ENCODE measurements around the gene SPINK4. TPM values are rescaled to one million over a fixed set of nuclear protein-coding genes. Genes with fewer than 3 reads are reported as not detected.

SPINK4 gene
- total and polyA plus RNA-seq, 4 donors: 0.70 TPM; not detected in 3

DNA sequence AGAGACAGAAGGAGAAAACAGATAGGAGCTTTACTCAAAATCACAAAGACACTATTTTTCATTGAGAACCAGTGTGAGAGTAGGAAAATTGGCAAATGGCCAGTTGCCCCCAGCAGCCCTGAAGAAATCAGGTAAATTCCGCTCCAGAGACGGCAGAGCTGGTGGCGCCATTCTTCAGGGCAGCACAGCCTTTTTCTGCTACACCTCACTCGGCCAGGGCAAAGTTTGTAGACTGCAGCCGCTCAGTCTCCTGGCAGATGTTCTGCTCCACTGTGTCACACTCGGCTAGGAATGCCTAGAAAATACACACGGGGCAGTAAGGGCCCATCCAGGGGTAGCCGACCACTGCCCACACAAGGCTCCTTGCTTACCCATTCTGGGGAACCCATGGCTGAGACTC, 15.0 kb downstream of the SPINK4 start:
- Histone ChIP-seq H3K9me3 (ENCODE audit: control insufficient read depth in 4 of 4, low read length in 3 of 4) (no peaks in the 10 kb centered on the region), H3K9ac (ENCODE audit: low read depth in 1 of 2, low read length in 2 of 2) (no peak overlapping the region), H3K27ac (ENCODE audit: low read depth in 1 of 2, low read length in 2 of 2) (no peak overlapping the region), H3K4me1 (ENCODE audit: control insufficient read depth in 4 of 4, insufficient read depth in 4 of 4, low read length in 3 of 4) (no peaks in the 10 kb centered on the region), H3K36me3 (ENCODE audit: control insufficient read depth in 4 of 4, insufficient read depth in 3 of 4, low read depth in 1 of 4, low read length in 3 of 4) (peaks cover 9 to 66% (median 50%) of the 10 kb centered on the region in 4 donors), H3K27me3 (ENCODE audit: control insufficient read depth in 4 of 4, insufficient read depth in 4 of 4, low read length in 3 of 4) (no peaks in the 10 kb centered on the region), H3K4me3 (ENCODE audit: low read depth in 1 of 3, low read length in 3 of 3) (no peak overlapping the region)
- no peak for DNase-seq (ENCODE audit: low spot score)
- TF ChIP-seq RAD21 (IDR thresholded peaks at IDR 0.05): no peak
- TF ChIP-seq, protein P1, sequence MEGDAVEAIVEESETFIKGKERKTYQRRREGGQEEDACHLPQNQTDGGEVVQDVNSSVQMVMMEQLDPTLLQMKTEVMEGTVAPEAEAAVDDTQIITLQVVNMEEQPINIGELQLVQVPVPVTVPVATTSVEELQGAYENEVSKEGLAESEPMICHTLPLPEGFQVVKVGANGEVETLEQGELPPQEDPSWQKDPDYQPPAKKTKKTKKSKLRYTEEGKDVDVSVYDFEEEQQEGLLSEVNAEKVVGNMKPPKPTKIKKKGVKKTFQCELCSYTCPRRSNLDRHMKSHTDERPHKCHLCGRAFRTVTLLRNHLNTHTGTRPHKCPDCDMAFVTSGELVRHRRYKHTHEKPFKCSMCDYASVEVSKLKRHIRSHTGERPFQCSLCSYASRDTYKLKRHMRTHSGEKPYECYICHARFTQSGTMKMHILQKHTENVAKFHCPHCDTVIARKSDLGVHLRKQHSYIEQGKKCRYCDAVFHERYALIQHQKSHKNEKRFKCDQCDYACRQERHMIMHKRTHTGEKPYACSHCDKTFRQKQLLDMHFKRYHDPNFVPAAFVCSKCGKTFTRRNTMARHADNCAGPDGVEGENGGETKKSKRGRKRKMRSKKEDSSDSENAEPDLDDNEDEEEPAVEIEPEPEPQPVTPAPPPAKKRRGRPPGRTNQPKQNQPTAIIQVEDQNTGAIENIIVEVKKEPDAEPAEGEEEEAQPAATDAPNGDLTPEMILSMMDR (IDR thresholded peaks at IDR 0.05; ENCODE audit: low read depth, low read length, missing input control): no peak
- TF ChIP-seq GABPA (IDR thresholded peaks at IDR 0.05 in 1 of 2, conservative IDR thresholded peaks at IDR 0.05 in 1 of 2): no peak
- TF ChIP-seq FOXA2 (IDR thresholded peaks at IDR 0.05): no peak
- no peak for TF ChIP-seq JUND (IDR thresholded peaks at IDR 0.05)
- TF ChIP-seq RXRA (IDR thresholded peaks at IDR 0.05): no peak
- no peak for TF ChIP-seq ZBTB33 (IDR thresholded peaks at IDR 0.05)
- TF ChIP-seq EGR1 (IDR thresholded peaks at IDR 0.05; ENCODE audit: low read depth in 2 of 2): no peak
- TF ChIP-seq, protein P2, sequence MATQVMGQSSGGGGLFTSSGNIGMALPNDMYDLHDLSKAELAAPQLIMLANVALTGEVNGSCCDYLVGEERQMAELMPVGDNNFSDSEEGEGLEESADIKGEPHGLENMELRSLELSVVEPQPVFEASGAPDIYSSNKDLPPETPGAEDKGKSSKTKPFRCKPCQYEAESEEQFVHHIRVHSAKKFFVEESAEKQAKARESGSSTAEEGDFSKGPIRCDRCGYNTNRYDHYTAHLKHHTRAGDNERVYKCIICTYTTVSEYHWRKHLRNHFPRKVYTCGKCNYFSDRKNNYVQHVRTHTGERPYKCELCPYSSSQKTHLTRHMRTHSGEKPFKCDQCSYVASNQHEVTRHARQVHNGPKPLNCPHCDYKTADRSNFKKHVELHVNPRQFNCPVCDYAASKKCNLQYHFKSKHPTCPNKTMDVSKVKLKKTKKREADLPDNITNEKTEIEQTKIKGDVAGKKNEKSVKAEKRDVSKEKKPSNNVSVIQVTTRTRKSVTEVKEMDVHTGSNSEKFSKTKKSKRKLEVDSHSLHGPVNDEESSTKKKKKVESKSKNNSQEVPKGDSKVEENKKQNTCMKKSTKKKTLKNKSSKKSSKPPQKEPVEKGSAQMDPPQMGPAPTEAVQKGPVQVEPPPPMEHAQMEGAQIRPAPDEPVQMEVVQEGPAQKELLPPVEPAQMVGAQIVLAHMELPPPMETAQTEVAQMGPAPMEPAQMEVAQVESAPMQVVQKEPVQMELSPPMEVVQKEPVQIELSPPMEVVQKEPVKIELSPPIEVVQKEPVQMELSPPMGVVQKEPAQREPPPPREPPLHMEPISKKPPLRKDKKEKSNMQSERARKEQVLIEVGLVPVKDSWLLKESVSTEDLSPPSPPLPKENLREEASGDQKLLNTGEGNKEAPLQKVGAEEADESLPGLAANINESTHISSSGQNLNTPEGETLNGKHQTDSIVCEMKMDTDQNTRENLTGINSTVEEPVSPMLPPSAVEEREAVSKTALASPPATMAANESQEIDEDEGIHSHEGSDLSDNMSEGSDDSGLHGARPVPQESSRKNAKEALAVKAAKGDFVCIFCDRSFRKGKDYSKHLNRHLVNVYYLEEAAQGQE (IDR thresholded peaks at IDR 0.05): no peak
- TF ChIP-seq SP1 (IDR thresholded peaks at IDR 0.05): no peak
- TF ChIP-seq YY1 (IDR thresholded peaks at IDR 0.05): no peak
- TF ChIP-seq, protein P3, sequence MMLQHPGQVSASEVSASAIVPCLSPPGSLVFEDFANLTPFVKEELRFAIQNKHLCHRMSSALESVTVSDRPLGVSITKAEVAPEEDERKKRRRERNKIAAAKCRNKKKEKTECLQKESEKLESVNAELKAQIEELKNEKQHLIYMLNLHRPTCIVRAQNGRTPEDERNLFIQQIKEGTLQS (IDR thresholded peaks at IDR 0.05): no peak
- TF ChIP-seq HNF4G (IDR thresholded peaks at IDR 0.05): no peak
- WGBS: 96% methylated on average over 8 of the region's 8 CpGs

GRCh38 chr9:33255471-33255870, 15.5 kb downstream of the SPINK4 start:
- H3K27me3 ChIP-seq (ENCODE audit: control insufficient read depth in 4 of 4, insufficient read depth in 4 of 4, low read length in 3 of 4): no peaks in the 10 kb centered on the region
- H3K4me3 ChIP-seq (ENCODE audit: low read depth in 1 of 3, low read length in 3 of 3): no peak overlapping the region
- no peak for DNase-seq (ENCODE audit: low spot score)
- WGBS: 94% methylated on average over 4 of the region's 4 CpGs
- H3K36me3 ChIP-seq (ENCODE audit: control insufficient read depth in 4 of 4, insufficient read depth in 3 of 4, low read depth in 1 of 4, low read length in 3 of 4): peaks cover 9 to 70% (median 54%) of the 10 kb centered on the region in 4 donors
- no peak overlapping the region for H3K27ac ChIP-seq (ENCODE audit: low read depth in 1 of 2, low read length in 2 of 2)
- H3K9me3 ChIP-seq (ENCODE audit: control insufficient read depth in 4 of 4, low read length in 3 of 4): no peaks in the 10 kb centered on the region
- H3K9ac ChIP-seq (ENCODE audit: low read depth in 1 of 2, low read length in 2 of 2): no peak overlapping the region
- no peaks in the 10 kb centered on the region for H3K4me1 ChIP-seq (ENCODE audit: control insufficient read depth in 4 of 4, insufficient read depth in 4 of 4, low read length in 3 of 4)
- TF ChIP-seq, protein P1 (IDR thresholded peaks at IDR 0.05; ENCODE audit: low read depth, low read length, missing input control): no peak
- TF ChIP-seq, protein P2 (IDR thresholded peaks at IDR 0.05): no peak
- TF ChIP-seq, protein P3 (IDR thresholded peaks at IDR 0.05): no peak
- no peak for TF ChIP-seq EGR1 (IDR thresholded peaks at IDR 0.05; ENCODE audit: low read depth in 2 of 2)
- TF ChIP-seq, protein P4, sequence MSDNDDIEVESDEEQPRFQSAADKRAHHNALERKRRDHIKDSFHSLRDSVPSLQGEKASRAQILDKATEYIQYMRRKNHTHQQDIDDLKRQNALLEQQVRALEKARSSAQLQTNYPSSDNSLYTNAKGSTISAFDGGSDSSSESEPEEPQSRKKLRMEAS (IDR thresholded peaks at IDR 0.05): no peak
- no peak for TF ChIP-seq TAF1 (conservative IDR thresholded peaks at IDR 0.05)
- no peak for TF ChIP-seq JUND (IDR thresholded peaks at IDR 0.05)
- no peak for TF ChIP-seq YY1 (IDR thresholded peaks at IDR 0.05)
- TF ChIP-seq FOXA2 (IDR thresholded peaks at IDR 0.05): no peak
- no peak for TF ChIP-seq RXRA (IDR thresholded peaks at IDR 0.05)
- no peak for TF ChIP-seq SP1 (IDR thresholded peaks at IDR 0.05)
- TF ChIP-seq HNF4A (conservative IDR thresholded peaks at IDR 0.05): no peak
- no peak for TF ChIP-seq GABPA (IDR thresholded peaks at IDR 0.05 in 1 of 2, conservative IDR thresholded peaks at IDR 0.05 in 1 of 2)
- no peak for TF ChIP-seq HNF4G (IDR thresholded peaks at IDR 0.05)
- TF ChIP-seq RAD21 (IDR thresholded peaks at IDR 0.05): no peak
